Midbrain (tissue), 1 donor: Measurements from ENCODE around the gene OR51E1.

Experiments
- DNase-seq: peaks from one replicate; lab custom pipeline; 2025; lab: John Stamatoyannopoulos, UW

Gene OR51E1, protein sequence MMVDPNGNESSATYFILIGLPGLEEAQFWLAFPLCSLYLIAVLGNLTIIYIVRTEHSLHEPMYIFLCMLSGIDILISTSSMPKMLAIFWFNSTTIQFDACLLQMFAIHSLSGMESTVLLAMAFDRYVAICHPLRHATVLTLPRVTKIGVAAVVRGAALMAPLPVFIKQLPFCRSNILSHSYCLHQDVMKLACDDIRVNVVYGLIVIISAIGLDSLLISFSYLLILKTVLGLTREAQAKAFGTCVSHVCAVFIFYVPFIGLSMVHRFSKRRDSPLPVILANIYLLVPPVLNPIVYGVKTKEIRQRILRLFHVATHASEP

DNA sequence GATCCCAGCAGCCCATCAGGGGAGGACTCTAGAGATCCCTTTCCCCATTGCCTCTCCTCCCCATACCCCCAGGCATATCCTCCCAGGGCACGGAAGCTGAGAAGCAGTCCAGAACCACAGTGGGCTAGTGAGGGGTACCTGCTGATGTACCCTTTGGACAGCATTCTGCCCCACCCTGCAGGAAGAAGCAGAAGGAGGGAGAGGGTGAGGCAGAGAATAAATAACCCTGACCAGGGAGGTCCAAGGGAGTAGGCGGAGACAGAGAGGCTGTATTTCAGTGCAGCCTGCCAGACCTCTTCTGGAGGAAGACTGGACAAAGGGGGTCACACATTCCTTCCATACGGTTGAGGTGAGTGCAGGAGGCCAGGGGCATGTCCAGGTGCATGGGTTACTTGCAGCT is at the start of gene OR51E1:
OR51E1 (plus strand) TSS at position 301 of the 400 bp plus-strand sequence. CDS start 8,545 bp downstream, outside the sequence.
- DNase-seq = no peak

DNA sequence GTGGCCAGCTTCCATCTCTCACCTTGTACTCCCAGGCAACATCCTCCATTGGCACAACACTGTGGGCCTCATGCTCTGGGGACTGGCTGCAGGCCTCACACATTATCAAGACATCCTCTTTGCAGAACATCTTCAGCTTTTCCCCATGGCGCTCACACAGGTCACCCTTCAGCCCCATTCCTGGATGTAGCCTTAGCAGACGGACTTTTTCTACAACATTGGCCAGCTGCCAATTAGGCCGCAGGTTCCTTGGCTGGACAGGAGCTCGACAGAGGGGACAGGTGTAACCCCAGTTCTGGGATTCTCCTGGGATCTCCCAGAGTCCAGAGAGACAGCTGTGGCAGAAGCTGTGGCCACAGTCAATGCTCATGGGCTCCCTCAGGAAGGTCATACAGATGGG is 38.7 kb upstream of the OR51E1 start:
- DNase-seq = no peak

DNA sequence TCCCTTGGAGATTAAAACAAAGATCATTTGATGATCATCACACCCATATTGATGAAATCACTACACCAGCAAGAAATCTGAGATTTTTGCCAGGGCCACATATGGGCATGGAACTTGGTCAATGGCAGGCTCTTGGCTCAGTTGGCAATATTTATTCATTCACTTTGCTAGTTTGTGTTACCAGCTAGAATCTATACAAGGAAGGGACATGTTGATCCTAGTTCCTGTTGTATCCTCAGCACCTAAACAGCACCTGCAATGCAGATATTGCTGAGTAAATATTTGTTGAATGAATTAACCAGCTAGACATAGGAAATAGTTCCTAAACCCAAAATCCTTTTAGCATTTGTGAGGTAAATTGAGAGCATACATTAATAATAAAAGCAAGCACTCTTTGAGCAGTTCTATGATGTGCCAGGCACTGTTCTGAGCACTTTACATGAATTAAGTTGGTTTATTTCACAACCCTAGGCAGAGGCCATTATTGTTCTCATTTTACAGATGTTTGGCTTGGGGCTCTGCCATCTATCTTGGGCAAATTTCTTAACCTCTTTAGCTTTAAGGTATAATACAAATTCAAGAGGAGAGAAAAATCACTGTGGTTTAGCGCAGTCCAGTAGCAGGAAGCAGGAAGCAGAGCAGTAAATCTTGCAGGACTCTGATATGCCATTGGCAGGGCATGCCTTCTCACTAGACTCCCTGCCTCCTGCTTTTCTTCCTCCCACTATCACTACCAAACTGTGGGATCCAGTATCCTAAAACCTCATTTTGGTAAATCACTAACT is 37.4 kb upstream of the OR51E1 start:
- DNase-seq = no peak

DNA sequence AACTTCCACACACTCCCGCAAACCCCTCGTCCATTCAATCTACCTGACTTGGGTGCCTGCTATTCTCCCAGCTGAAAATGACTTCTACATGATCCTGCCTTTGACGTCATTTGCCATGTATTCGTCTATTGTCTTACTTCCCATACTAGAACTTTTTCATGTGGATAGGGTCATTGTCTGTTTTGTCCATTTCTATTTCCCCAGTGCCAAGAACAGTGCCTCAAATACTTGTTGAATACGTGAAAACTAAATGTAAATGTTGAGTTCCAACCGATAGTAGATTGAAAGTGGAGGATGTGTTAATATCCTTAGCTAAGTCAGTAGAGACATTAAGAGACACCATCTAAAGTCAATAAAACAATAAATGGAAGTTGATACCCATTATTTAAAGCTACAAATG is 36.7 kb upstream of the OR51E1 start:
- DNase-seq = no peak

DNA sequence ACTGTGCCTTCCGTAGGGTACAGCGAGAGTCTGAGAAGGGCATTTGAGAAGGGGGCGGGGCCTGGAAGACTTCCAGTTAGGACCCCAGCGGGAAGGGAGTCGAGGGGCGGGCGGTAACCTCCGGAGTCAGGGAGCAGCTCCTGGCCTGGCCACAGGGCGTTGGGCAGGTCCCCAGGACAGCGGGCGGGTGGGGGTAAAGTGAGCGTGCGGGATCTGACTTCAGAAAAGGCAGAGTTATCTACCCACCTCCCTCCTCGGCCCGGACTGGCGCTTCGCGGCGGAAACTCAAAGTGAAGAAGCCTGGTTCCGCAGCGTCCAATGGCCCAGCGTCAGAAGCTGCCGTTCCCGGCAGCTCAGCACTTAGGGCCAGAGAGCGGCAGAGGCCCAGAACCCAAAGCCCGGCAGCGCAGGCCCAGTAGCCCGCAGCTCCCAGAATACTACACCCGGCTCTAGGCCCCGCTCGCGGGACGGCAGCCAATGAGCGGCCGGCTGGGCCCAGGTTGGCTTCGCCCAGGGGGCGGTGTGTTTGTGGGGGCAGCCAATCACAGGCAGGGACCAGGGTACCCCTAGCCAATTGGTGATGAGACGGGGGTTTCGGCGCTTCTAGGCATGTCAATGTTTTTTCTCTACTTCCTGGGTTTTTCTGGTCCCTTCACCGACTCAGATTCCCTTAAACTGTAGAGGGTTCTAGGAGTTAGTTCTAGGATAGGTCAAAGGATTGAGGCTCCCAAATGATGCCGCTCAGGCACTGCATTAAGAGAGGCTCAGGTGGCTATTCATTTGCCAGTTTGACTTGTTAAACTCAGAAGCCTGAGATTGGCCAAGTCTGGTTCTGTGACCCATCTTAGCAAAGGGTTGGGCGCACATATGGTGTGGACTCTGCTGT is 35.8 kb upstream of the OR51E1 start, which contains the start of gene TRIM68:
TRIM68 (minus strand) TSS at position 451 of the 886 bp plus-strand sequence. CDS start 2,727 bp downstream, outside the sequence.
- DNase-seq = peak; percentile 98

DNA sequence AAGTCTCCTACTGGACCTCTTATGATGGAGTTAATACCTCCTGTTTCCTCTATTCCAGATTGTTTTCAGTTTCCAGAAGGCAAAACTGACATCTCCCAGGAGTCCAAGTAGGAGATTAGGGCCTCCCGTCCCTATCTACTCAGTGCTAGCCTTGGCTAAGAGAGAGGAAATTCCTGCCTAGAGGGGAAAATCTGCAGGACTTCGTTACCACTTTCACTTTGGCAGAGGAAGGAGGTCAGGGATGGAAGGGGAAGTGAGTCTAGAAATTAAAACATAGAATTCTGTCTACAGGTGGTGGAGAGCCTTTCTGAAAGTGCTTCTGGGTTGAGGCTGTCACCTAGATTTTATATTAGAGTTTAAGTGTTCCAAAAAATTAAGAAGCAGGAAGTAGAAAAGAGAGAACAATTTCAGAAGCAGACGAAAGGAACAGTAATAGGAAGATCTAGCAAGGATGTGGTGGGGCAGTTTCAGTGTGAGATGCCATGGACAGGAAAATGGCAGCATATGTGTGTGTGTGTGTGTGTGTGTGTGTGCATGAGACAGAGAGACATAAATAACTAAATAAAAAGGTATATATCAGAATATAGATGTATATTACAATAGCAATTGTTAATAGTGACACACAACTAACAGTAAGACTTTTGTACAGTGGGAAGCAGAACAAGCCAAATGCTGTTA is 33.4 kb upstream of the OR51E1 start:
- no peak for DNase-seq

DNA sequence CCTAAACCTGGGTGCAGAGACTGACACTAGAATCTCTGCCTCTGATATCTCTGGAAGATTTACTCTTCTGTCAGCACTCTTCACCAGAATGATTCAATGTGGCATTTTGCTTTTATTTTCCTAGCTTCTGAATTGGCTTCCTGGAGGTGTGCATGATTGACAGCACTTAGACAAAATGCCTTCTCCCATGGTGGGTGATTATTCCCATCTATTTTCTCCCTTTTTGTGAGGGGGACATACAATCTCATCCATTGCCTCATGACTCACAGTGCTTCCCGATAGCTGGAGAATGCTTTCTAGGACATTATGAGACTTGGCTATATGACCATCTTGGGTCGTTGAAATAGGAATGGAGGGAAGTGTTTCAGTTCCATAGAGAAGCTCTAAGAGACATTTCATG is 31.8 kb upstream of the OR51E1 start:
- DNase-seq = no peak

DNA sequence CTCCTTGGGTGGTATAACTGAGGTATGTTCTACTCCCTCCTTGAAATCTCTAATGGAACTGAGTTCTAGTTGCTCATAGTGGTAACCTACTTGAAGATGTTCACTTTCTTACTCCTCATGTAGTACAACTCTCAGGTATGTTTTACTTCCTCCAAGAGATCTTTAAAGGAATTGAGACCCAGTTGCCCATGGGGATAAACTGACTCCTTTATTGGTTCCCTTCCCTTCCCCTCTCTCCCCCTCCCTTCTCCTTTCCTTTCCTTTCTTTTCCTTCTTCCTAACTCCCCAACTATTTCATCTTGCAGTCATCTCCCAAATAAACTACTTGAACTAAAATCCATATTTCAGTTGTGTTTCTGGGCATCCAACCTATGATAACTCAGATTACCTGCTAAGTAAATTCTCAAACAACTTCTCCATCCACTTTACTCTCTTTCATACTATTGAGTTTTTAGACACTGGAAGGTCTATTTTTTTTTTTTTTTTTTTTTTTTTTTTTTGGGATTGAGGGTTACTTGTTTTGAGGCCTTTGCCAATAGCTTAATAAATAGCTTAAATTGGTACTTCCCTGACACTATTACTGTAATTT is 27.8 kb upstream of the OR51E1 start:
- DNase-seq = no peak

DNA sequence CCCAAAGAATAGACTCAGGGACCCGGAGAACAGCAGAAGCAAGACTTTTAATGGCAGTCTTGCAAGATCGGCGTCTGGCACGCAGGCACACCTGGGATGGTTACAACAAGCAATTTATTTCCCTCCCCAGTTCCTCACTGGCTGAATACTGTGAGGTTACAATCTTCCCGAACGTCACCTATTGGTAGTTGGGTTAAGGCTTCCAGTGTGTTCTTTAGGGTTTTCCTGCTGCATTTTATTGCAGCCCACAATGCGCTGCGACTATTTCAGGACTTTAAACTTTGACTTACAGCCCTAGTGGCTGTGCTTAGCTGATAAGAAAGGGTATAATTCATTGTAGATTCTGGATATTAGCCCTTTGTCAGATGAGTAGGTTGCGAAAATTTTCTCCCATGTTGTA is 24.3 kb upstream of the OR51E1 start:
- DNase-seq = no peak

DNA sequence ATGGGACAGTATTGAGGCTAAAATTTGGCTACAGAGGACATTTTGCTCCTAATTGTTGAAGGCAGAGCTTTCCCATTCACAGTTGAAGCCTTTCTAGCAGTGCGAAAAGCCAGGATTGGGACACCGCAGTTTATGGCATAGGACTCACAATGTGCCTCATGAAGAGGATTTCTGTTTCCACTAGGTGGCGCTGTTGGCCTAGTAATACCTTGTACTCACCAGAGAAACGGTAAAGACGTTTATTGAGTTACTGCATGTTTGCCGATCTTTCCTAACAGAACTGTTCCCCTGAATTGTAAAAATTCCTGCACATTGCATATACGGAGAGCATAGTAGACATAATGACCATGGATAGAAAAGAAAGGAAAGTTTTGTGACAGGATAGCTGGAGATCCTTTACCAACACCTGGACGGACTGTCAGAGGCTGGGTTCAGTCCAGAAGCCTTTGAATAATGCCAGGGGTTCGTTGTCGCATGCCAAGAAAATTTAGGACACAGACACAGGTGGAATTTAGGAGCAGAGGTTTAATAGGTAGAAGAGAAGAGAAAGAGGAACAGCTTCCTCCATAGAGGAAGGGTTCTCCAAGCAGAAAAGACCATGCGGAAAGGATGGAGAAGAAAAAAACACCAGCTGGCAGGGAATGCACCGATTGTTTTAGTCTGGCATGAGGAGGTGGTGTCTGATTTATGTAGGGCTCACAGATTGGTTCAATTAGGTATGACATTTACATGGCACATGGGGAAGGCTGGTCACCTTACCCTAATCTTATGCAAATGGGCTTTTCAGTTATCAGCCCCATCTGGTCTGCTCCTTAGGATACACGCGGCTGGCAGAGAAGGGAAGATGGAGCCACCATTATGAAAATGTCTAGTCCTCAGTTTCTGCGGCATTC is 17.3 kb upstream of the OR51E1 start:
- peak; percentile 22 for DNase-seq

DNA sequence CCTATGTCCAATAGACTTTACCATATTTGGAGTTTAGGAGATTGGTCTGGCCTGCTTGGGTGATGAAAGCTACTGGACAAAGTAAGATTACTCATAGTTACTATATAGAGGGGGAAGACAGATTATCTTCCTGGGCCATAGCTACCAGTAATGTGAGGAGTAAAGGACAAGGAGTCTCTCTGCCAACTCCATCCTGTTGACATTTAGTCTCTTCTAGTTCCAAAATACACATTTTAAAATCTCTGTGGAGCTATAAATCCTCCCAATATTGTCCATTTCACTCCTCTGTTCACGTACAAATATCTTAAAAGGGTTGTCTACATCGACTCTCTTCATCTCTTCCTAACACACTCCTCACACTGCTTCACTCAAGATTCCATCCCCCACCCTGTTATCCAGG is 7.6 kb upstream of the OR51E1 start:
- DNase-seq = no peak

DNA sequence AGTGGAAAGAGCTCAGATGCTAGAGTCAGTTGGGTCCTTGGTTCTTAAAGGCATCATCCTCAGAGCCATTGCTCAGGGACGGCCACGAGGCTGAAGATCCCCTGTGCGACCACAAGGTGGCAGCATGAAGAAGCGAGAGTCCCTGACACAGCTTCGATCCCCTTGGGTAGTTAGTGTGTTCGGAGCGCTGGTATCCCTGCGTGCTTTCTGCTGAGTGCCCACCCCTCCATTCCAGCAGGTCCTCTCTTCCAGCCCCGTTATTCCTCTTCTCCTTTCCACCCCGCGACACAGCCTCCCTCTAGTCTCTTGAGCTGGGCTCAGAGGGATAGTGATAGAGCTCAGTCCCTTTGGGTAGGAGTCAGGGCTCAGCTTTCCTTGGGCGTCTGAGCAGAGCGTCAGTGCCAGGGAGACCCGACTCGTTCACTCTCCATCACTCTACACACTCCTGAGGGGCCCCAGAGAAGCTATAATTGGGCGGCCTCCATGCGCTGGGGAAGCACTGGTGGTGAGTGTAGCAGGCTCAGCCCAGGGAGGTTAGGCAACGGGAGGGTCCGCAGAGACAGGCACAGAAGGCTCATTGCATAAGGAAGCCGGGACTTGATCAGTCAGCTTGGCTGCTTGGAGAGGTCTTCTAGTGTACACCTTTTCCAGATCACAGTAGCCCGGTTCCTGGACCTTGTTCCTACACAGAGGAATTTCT is 6.7 kb upstream of the OR51E1 start, which contains the start of gene OR51D1:
OR51D1 (plus strand) TSS at position 516 of the 700 bp plus-strand sequence. CDS start 2,314 bp downstream, outside the sequence.
- peak; percentile 69 for DNase-seq

DNA sequence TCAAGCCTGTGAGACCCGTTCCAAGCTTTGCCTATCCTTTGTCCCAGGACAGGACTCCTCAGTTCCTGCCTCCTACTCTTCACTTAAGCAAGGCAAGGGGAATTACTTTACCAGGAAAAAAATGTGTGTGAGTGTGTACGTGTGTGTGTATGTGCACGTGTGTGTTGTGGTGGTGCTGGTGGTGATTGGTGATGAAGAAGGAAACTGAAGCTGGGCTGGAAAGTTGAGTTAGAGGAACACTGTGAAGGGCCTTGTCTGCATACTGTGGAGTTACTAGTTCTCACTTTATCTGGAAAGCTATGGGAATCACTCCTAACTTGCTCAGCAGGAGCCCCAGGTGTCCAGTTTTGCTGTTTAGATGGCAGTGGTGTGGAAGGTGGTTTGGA is 6.1 kb upstream of the OR51E1 start:
- DNase-seq = no peak

DNA sequence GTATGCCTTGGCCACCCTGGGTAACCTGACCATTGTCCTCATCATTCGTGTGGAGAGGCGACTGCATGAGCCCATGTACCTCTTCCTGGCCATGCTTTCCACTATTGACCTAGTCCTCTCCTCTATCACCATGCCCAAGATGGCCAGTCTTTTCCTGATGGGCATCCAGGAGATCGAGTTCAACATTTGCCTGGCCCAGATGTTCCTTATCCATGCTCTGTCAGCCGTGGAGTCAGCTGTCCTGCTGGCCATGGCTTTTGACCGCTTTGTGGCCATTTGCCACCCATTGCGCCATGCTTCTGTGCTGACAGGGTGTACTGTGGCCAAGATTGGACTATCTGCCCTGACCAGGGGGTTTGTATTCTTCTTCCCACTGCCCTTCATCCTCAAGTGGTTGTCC is 3.9 kb upstream of the OR51E1 start:
- no peak for DNase-seq

DNA sequence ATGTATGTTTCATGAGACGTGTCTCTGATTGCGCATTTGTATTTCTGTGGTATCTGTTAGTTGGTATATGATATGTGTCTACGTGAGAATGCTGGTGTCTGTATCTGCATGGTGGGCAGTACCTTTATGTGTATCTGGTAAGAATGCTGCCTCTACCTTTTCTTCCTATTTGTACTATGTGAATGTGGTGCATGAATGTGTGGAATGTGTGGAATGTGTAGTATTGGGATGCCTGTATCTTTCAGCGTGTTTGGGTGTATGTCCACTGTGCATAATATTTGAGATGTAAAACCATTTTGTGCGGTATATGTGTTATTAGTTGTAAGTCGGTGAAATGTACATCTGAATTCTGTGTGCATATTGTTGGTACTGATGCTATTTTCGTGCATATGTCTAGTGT is 2.3 kb upstream of the OR51E1 start:
- DNase-seq = no peak

DNA sequence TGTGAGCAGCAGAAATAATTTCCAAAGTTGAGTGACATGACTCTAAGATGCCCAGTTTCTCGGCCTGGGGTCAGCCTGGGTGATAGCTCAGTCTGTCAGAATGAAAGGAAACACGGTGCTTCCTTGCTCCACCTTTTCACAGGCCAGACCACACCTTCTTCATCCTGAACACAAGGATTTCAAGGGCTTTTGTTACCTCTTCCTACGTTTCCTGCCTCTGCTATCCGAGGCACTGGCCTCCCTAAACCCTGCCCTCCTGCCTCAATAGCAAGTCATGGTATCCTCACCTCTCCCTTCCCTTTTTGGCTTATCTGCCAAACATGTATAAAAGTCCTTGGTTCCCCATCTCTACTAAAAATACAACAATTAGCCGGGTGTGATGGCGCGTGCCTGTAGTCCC is 1.7 kb upstream of the OR51E1 start:
- DNase-seq = no peak

DNA sequence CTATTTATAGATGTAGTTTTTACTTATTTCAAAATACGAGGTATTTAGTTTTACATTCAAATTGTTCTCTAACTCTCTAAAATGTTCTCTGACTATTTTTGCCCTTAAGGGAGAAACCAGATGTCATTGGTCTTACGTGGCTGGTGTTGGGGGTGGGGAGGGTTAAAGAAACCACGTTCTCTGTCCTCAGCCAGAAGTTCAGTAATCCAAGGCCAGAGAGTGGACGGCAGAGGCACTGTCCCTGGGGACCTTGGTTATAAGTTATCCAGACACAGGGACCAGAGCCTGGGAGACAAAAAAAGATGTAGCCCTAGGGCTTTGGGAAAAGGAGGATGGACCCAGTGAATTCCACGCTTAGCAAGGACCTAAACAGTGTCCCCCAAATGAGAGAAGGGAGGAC is 706 bp upstream of the OR51E1 start:
- DNase-seq = no peak

DNA sequence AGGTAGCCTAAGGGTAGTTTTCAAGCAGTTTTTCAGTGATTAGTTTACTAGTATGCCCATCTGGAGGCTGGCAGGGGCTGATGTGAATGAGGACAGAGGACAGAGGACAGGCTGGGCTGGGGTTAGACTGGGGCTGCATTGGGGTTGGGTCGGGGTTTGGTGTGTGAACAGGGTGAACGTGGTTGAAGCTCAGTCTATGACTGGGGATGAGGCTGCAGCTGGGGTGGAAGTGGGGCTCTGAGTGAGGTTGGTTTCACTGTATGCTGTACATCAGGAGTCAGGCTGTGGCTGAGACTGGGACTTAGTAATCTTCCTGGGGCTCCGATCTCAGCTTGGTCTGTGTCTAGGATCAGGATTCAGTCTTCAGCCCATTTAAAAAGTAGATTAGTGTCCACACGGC is 451 bp downstream of the OR51E1 start:
- DNase-seq = no peak

DNA sequence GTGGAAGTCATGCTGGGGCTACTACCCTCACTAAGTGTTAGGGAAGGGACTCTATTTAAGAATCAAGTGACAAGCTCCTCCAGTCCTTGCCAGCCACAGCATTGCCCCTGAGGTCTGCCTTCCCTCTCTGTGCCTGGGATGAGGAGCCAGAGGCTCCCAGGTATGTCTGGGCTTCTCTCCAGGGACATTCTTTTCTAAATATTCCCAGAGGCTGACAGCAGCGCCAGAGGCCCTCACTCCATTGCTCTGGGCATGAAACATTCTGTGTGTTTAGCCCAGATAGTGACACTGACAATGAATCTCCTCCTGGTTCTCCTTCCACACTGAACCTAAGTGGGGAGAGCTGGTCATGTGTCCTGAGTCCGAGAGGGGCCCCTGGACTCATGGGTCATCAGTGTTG is 2.2 kb downstream of the OR51E1 start:
- DNase-seq = no peak

DNA sequence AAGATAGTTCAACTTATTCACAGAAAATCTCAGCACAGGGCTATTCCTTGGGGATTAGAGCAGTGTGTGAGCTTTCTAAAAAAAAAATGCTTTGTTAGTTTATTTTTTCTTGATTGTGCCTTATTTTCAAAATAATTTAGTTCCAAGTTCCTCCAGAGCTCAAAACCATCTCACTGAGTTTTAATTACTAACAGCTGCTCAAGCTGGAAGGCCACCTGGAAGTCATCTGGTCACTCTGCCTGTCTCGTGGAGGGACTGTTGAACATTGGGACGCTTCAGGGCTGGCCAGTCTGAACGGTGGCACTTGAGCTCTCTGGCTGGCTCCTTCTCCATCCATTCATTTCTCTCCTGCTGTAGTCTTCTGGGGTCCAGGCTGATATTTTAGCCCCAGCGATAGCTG is 4.0 kb downstream of the OR51E1 start:
- DNase-seq = no peak
